Ramos (cell line): ENCODE results near the gene SLAMF9.

Source experiments
- in situ Hi-C: fragments of 300-500 bp; cut with MboI; formaldehyde crosslinking; loops from one replicate; pipeline ENCODE4 v1.14.3; 2022; ENCODE audit warnings: low sequenced_read_pairs; ENCODE audit not compliant: unreplicated experiment

Gene SLAMF9

DNA sequence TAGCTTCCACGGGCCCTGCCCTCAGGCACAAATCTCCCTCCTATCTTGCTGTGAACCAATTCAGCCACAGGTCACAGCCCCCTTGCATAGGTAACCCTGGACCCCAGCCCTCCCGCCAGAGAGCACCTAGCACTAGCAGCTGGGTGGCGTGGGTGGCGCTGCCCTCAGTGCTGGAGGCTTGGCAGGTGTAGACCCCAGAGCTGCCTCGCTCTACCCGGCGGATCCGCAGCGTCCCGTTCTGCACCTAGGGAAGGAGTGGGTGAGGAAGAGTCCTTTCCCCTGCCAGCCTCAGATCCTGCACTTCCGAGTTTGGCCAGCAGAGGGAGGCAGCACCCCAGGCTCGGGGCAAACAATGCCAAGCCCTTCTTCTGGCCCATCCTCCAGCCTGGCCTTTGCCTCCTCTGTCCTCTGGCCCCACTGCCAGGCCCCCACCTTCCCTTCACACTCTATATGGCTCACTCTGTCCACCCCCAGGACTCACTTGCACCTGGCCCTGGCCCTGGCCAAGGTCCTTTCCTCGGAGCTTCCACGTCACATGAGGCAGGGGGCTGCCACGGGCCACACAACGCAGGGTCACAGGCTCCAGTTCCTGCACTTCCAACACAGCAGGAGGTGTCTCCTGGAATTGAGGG lies 17.6 kb downstream of the SLAMF9 start:
- in situ Hi-C loops = loop anchor here (5.0 kb wide), 1 partner anchor 71 kb away; no protein-coding TSS in a partner anchor

DNA sequence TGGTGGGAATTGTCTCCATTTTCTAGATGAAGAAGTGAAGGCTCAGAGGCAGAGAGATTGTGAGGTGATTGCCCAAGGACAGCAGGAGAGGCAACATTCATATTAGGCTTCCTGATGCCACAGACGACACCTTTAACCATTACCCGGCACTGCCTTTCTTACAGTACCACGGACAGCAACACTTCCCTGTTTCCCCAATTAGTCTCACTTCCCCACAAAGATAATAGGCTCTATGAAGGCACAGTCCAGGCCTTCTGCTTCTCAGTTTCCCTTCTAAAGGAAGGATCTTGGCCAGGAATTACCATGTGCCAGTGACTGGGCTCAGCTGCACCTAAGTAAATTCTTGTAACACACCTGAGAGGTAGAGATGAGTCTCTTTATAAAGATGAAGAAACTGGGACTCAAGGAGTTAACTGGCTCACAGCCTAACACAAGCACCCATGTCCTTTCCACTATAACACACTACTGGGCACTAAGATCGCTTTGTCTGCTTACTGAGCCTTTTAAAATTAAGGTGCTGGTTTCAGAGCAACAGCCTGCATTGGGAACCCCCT lies 18.2 kb downstream of the SLAMF9 start:
- in situ Hi-C loops = loop anchor here (5.0 kb wide), 1 partner anchor 72 kb away; no protein-coding TSS in a partner anchor

DNA sequence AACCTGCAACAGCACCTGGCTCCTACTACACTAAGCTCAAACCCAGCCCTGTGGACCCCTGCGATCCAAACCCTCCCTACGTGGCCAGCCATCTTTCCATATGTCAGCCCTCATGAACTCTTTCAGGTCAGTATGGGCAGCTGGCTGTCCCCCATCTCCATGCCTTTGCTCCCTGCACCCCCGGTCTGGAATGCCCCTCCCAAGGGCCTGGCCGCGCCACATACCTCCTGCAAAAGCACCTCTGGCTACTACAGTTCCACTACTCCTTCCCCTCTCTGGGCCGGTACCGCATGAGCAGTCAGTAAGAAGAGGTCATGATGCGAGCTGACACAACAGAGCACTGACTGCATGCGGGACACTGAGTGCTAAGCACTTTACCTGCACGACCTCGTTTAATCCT lies 18.7 kb downstream of the SLAMF9 start:
- in situ Hi-C loops = loop anchor here (5.0 kb wide), 1 partner anchor 72 kb away; no protein-coding TSS in a partner anchor

DNA sequence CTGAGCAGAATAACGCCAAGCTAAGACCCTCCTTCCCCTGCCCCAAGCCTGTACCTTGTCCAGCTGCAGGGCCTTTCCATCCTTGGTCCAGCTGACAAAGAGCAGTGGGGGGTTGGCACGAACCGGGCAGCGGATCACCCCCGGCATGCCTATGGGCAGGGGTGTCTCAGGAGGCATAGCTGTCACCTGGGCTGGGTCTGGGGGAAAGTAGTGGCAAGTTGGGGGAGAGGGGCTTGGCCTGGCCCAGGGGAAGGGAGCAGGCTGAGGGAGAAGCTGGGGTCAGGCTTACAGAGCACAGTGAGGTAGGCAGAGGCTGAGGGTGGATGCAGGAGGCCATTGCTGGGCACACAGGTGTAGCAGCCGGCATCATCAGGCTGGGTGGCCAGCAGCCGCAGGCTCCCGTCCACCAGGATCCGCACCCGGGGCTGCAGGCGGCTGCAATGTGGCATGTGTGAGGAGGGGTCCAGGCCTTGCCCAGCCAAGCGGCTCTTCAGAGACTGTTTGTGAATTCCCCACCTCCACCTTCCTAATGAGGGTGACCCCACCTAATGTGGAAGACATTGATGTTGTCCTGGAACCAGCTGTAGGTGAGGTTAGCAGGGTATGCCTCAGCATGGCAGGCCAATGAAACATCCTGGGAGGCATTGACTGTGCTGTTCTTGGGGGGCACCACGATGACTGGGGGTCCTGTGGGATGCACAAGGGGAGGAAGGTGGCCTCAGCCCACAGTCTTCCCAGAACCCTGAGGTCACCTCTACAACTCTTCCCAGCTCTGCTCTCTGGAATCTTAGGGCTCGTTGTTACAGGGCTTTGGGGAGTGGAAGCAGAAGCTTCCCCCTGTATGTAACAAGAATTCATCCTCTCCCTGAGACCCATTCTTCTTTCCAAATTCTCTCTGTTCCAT lies 19.6 kb downstream of the SLAMF9 start:
- in situ Hi-C loops = loop anchor here (5.0 kb wide), 1 partner anchor 73 kb away; no protein-coding TSS in a partner anchor

DNA sequence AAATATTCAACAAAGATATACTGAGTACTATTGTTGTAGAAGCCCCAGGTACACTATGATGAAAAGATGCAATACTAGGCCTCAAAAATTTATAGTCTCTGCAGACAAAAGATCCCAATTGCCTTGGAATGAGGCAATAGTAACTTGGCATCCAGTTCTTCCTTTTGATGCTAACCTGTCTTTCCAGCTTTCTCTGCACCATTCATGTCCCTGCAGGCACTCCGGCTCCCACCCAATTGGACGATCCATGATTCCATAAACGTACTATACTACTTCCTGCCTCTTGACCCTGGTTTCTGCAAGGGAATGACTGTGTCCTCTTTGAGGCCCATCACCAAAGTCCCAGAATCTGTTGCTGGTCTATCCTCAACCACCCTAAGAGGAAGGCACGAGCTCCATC lies 20.7 kb downstream of the SLAMF9 start:
- in situ Hi-C loops = no loop called here

DNA sequence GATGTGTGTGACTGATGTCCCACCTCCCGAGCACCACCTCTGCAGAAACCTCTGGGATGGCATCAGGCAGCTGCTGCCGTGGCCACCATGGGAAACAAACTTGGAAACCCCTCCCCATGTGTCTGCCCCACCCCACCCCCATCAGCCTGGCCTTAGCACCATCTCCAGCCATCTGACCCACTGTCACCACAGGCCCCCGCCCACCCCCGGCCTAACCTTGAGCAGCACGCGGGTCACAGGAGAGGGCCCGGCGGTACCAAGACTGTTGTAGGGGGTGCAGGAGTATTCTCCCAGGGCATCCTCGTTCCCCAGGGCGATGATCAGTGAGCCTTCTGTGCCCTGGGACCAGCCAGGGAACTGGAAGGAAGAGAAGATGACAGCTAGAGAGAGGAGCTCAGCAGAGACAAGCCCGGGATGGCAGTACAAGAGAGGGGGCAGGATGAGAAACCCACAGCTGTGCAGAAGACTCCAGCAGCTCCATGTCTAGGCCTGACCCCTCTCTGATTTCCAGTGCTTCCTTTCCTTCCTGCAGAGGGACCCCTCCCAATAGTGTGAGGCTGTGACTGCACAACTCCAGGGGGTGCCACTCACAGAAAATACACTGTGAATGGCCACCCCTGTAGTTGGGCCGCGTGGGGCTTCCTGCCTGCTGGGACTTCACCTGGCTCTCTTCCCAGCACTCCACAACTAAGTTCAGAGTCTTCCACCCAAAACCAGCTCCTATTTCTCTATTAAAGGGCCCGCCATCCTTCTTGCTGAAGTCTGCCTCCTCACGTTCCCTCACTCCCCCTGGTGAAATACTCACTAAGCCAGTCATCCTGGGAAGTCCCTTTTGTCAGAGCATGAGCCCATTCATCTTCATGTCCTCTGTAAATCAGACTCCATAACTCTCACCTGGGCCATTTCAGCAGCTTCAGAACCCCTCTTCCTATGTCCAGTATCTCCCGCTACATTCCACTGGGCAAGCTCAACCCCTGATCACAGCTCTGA lies 21.4 kb downstream of the SLAMF9 start:
- in situ Hi-C loops = no loop called here

DNA sequence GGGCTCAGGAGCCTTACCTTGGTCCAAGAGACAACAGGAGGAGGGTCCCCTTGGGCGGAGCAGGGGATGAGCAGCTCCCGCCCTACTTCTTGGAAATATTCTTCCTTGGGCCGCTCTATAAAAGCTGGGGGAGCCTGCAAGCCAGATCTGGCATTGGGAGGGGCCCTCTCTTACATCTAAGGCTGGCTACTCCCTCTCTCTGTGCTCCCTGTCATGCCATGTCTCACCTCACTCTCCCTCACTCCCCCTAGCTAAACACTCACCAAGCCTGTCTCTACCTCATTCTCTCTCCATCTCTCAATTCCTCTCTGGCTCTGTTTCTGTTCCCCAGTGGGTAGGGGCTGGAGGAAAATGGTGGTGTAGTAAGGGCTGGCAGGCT lies 22.3 kb downstream of the SLAMF9 start:
- in situ Hi-C loops = no loop called here

DNA sequence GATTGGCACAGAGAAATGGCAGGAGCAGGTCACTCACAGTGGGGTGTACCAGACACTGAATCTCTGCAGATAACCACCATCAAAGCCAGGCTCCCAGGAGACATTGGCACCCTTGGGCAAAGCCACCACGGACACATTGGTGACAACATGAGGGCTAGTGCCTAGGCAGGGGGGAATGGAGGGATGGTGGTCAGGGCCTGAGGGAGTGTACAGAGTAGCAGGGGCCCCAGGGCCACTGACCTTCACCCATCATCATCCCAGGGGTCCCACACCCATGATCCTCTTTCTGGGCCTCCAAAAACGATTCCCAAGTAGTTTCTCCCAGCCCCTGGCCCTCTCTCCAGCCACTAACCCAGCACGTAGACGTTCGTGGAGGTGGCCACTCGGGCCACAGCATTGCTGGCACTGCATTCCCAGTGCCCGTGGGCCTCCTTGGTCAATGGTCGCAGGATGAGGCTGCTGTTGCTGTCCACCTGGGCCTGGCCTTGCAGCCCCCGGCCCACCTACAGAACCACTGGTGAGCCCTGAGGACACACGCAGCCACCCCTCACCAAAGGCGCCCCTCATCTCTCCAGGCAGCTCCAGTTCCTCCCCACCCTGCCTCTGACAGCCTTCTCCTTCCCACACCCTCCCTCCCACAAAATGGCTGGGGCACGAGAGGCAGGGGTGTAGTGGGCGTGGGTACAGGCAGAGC lies 22.8 kb downstream of the SLAMF9 start:
- in situ Hi-C loops = no loop called here

DNA sequence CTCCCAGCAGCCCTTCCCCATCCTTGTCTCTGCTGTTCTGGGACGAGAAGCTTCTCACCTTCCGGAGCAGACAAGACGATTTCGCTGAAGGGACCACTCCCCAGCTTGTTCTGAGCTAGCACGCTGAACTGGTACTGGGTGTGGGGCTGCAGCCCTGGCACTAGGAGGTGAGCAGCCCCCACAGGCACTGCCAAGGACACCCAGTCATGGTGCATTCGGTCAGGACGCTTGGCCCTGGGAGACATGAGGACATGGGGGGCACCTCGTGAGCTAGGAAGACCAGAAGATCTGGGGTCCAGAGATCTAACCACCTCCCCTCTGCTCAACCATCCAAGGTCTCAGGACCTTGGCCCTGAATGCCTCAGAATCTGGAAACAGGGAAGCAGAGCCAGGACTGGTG lies 23.4 kb downstream of the SLAMF9 start:
- in situ Hi-C loops = no loop called here

DNA sequence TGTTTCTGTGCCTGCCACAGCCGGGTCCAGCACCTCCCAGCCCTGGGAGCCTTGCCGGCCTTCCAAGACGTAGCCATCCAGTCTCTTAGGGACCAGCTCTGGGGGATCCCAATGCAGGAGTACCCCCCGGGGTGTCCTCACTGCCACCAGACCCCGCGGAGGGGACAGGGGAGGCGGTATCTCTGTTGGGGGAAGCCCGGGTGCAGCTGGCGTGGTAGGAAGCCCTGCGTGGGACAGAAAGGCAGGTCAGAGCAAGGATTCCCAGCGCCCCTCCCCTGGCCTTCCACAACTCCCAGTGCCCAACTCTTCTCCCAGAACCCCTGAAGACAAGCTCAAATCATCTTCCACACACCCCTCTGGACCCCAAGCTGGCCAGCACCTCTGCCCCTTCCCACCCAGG lies 23.8 kb downstream of the SLAMF9 start:
- in situ Hi-C loops = no loop called here

DNA sequence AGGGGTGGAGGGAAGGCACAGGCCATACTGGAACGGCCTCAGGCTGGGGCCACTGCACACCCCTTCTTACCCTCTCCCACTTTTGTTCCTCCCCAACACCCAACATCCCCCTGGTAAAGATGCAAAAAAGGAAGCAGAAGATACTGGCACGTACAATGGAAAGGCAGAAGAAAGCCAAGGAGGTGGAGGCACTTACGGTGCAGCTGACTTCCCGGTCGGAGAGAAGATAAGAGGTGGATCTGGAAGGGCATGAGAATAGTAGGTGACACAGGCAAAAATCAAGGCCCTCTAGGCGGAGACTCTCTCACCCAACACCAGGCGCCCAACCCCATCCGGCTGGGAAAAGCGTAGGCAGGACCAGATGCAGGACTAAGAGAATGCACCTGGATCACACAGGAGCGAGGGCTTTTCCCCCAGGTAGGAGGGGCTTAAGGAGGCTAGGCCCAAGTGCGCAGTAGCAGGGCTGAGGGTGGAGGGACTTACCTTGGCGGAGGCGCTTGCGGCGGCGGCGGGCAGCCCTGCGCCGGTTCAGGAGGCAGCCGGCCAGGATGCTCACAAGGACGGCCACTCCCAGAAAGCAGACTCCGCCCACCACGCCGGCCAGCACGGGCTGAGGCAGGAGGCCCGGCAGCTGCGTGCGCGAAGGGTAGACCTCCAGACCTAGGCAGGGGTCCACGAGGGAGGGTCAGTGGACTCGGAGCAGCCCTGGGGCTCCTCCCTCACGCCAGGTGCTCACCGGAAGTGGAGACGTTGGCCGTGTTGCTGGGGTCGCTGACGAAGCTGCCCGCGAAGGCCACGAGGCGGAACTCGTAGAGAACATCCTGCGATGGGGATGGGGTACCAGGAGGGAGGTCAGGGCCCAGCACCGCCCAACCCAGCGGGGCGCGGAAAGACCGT lies 24.6 kb downstream of the SLAMF9 start:
- in situ Hi-C loops = no loop called here

DNA sequence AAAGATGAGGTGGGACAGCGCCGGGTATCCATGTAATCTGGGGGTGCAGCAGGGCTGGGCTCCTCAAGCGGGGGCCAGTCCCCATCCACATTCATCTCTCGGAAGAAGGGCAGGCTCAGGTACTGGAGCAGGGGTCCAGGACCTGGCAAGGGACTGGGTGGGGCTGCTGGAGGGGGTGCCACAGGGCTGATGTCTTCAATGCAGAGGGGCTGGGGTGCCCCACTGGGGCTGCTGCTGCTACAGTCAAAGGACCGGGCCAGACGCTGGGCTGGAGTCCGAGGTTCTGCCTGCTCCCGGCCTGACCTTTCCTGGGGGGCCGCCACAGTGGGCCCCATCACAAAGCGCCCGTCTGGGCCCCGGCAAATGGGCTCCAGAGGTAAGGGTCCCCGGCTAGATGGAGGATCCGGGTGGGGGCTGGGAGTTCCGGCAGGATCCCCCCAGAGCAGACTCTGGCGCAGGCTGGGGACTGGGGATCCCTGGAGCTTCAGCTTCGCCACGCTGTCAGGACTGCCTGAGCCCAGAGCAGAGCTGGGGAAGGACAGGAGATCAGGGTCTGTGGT lies 25.5 kb downstream of the SLAMF9 start:
- in situ Hi-C loops = no loop called here

DNA sequence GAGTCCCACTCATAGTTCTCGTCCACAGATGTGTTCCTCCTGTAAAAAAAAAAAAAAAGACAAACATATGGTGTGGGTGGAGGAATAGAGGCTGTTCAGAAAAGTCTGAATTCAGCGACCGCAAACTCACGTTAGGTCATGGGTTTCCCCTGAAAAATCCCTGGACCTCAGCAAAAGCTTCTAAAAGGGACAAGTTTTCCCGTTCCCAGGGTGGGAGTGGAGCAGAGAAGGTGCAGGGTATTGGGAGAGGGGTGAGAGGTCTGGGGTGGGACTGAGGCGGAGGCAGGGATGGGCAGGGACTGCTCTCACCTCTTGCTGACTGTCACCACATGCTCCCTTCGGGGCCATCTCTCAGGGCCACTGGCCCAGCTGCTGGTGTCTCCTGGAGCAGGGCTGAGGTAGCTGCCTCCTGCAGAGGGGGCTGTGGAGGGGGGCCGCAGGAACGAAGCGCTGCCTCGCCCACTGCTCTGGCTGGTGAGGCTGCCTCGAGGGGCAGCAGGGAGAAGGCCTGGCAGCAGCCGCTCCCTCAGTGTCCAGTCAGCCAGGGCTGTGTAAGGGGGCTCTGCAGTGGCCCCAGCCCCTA lies 26.1 kb downstream of the SLAMF9 start:
- in situ Hi-C loops = no loop called here

DNA sequence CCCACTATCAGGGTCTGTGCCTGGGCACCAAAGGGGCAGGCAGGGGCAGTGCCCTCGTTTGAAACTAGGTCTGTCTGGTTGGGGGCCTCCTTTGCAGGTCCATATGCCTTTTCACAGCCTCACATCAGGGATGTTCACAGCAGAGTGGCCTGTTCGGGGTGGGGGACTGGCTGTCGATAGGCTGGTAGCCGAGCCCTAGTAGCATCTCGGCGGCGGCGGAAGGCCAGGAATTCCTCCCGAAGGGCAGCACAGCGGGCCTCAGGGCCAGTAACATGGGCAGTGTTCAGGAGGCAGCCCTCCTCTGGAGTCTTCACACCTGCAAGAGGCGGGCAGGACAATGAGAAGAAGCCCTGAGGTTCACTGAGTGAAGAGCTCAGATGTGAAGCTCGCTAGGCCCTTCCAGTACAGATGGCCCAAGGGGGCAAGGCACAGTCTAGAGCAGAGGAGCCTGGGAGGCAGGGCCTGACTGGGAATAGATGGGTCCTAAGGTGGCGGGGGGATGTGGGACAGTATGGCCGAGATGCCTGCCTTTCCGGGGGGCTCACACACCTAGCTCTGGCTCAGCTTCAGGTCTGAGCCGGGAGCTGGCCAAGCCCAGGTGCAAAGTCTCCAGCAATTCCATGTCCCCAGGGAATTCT lies 26.7 kb downstream of the SLAMF9 start:
- in situ Hi-C loops = no loop called here

DNA sequence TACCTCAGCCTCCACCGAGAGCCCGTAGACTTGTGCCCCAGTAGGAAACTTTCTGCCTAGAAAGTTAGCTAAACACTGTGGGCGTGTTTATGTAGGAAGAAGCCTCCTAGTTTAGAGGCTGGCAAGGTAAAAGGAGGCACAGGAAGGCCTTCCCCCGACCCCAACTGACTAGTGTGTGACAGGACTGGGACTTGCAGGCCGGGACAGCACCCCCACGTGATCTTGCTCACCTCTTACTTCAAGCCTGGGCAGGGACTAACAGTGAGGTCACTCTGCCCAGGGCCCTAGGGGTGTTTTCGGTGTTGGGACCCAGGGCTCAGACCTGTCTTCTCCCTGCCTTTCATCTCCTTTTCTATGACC lies 28.3 kb downstream of the SLAMF9 start:
- in situ Hi-C loops = no loop called here

DNA sequence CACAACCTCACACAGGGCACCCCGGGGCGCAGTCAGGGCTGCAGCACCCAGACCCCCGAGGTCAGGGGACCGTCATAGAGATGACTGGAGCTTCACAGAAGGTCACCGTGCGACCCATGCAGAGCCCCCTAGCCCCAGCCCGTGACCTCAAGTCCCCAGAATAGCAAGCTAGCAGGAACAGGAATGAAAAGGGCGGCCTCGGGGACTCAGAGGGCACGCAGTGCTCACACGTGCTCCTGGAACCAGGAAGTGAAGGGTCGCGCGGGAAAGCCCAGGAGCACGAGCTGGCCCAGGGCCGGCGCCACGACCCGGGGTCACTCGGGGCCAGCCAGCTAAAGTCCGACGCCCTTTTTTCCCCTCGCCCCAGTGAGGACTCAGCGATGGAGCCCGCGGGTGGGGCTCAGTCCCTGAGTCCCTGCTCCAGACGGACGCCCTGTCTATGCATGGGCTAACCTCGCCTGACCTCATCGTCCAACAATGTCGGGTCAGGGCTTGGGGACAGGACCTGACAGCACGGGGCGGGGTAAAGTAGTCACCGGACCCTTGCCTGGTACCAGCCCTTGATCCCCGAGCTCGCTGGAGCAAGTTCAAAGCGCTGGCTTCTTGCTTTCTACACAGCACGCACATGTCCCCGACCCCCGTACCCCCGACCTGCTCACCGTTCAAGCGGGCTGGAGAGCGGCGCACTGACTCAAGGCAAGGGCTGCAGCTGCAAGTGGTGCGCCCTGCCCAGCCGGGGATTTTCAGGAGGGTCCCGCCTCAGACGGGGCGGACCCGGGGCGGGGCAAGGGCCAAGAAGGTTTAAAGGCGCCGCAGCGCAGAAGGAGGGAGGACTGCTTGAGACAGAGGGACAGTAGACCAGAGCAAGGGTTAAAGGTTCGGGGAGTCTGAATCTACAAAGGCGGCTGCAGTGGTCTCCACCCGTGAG lies 29.0 kb downstream of the SLAMF9 start, which contains the start of gene TAGLN2:
TSS of gene TAGLN2 (minus strand) at position 717 of the 928 bp plus-strand sequence. CDS start 4,998 bp downstream, outside the sequence.
- in situ Hi-C loops = no loop called here
